Measurements from ENCODE around the gene TOM1L2.
"Not testable (repeated sequence)": the region's sequence is repeated elsewhere in the genome, so short reads cannot be mapped to it uniquely, and the experiment has no call there.

The TOM1L2 gene

GRCh38 chr17:17966399-17966798 lies 5.8 kb downstream of the TOM1L2 start:
- no peak for DNase-seq

GRCh38 chr17:17965152-17965721 lies 7.0 kb downstream of the TOM1L2 start:
- no peak for DNase-seq

GRCh38 chr17:17964710-17965109 lies 7.5 kb downstream of the TOM1L2 start:
- DNase-seq = no peak

GRCh38 chr17:17963694-17964436 lies 8.3 kb downstream of the TOM1L2 start:
- DNase-seq = no peak

GRCh38 chr17:17963066-17963465 lies 9.1 kb downstream of the TOM1L2 start:
- DNase-seq = no peak

GRCh38 chr17:17960500-17961030 lies 11.6 kb downstream of the TOM1L2 start:
- no peak for DNase-seq

- DNase-seq = no peak
Measured at GRCh38 chr17:17959520-17960361, 12.5 kb downstream of the TOM1L2 start.

GRCh38 chr17:17958982-17959381 lies 13.2 kb downstream of the TOM1L2 start:
- no peak for DNase-seq

GRCh38 chr17:17957584-17957916 lies 14.7 kb downstream of the TOM1L2 start:
- no peak for DNase-seq

- DNase-seq = not testable (repeated sequence)
Measured at GRCh38 chr17:17955790-17956341, 16.3 kb downstream of the TOM1L2 start.

GRCh38 chr17:17954079-17954478 lies 18.1 kb downstream of the TOM1L2 start:
- DNase-seq = no peak

- no peak for DNase-seq
Measured at GRCh38 chr17:17952691-17953090, 19.5 kb downstream of the TOM1L2 start.

- DNase-seq = no peak
Measured at GRCh38 chr17:17951524-17951923, 20.7 kb downstream of the TOM1L2 start.

GRCh38 chr17:17950806-17951205 lies 21.4 kb downstream of the TOM1L2 start:
- no peak for DNase-seq

GRCh38 chr17:17950347-17950746 lies 21.9 kb downstream of the TOM1L2 start:
- no peak for DNase-seq

GRCh38 chr17:17947966-17948365 lies 24.2 kb downstream of the TOM1L2 start:
- no peak for DNase-seq

GRCh38 chr17:17947309-17947708 lies 24.9 kb downstream of the TOM1L2 start:
- no peak for DNase-seq

GRCh38 chr17:17946093-17946492 lies 26.1 kb downstream of the TOM1L2 start:
- DNase-seq = no peak

- DNase-seq = no peak
Measured at GRCh38 chr17:17944743-17945142, 27.5 kb downstream of the TOM1L2 start.

GRCh38 chr17:17944242-17944641 lies 28.0 kb downstream of the TOM1L2 start:
- DNase-seq = no peak

GRCh38 chr17:17943281-17943984 lies 28.8 kb downstream of the TOM1L2 start:
- no peak for DNase-seq

GRCh38 chr17:17942846-17943245 lies 29.4 kb downstream of the TOM1L2 start:
- no peak for DNase-seq

- DNase-seq = no peak
Measured at GRCh38 chr17:17941015-17941414, 31.2 kb downstream of the TOM1L2 start.

Data from activated effector memory CD4-positive, alpha-beta T cell treated with Interleukin-2 at 50 U/mL for 16 hours (primary cell).